Mesendoderm (in vitro differentiated cells): Measurements from ENCODE around the gene GM2A.

Source experiments
- DNase-seq: peaks from one replicate; pipeline ENCODE4 v3.0.0; 2013
- H2AK5ac ChIP-seq: 2 replicates; pipeline ENCODE4 v1.6.1; 2013; ENCODE audit warnings: low read length, inconsistent platforms
- H2BK120ac ChIP-seq: 2 replicates; pipeline ENCODE4 v1.6.1; 2013; ENCODE audit warnings: low read depth, mild to moderate bottlenecking, low read length, moderate library complexity, mixed read lengths
- H2BK15ac ChIP-seq: replicated peaks from 2 replicates; pipeline ENCODE4 v1.6.1; 2013; ENCODE audit warnings: low read depth, mild to moderate bottlenecking, moderate library complexity
- H2BK5ac ChIP-seq: 2 replicates; pipeline ENCODE4 v1.6.1; 2013; ENCODE audit warnings: low read length, inconsistent platforms
- H3K18ac ChIP-seq: 2 replicates; pipeline ENCODE4 v1.6.1; 2013; ENCODE audit warnings: mild to moderate bottlenecking, low read length, mixed read lengths
- H3K23ac ChIP-seq: one replicate; pipeline ENCODE4 v1.6.1; 2013; ENCODE audit warnings: low read length
- H3K27ac ChIP-seq: 2 replicates; pipeline ENCODE4 v1.5.1; 2013; ENCODE audit warnings: low read depth, mild to moderate bottlenecking, inconsistent platforms, low read length, moderate library complexity
- H3K27me3 ChIP-seq: 2 replicates; pipeline ENCODE4 v1.6.1; 2013; ENCODE audit warnings: low read length, control low read depth, mild to moderate bottlenecking, inconsistent platforms; ENCODE audit not compliant: insufficient read depth, poor library complexity
- H3K36me3 ChIP-seq: 2 replicates; pipeline ENCODE4 v1.6.1; 2013; ENCODE audit warnings: low read length, inconsistent platforms; ENCODE audit not compliant: control insufficient read depth, insufficient read depth
- H3K4ac ChIP-seq: one replicate; pipeline ENCODE4 v1.6.1; 2013; ENCODE audit warnings: low read depth, mild to moderate bottlenecking, low read length, moderate library complexity
- H3K4me1 ChIP-seq: 2 replicates; pipeline ENCODE4 v1.6.1; 2013; ENCODE audit warnings: low read depth, low read length, inconsistent platforms; ENCODE audit not compliant: control insufficient read depth
- H3K4me2 ChIP-seq: 2 replicates; pipeline ENCODE4 v1.6.1; 2013; ENCODE audit warnings: low read length
- H3K4me3 ChIP-seq: 2 replicates; pipeline ENCODE4 v1.5.1; 2013; ENCODE audit warnings: mild to moderate bottlenecking, low read length
- H3K56ac ChIP-seq: one replicate; pipeline ENCODE4 v1.6.1; 2013; ENCODE audit warnings: low read length
- H3K79me1 ChIP-seq: 2 replicates; pipeline ENCODE4 v1.6.1; 2013; ENCODE audit warnings: low read length, inconsistent platforms
- H3K79me2 ChIP-seq: 2 replicates; pipeline ENCODE4 v1.6.1; 2013; ENCODE audit warnings: mild to moderate bottlenecking, low read length; ENCODE audit not compliant: control insufficient read depth, insufficient read depth
- H3K9ac ChIP-seq: 2 replicates; pipeline ENCODE4 v1.6.1; 2013; ENCODE audit warnings: low read length, inconsistent platforms
- H4K5ac ChIP-seq: one replicate; pipeline ENCODE4 v1.6.1; 2013; ENCODE audit warnings: low read length
- H4K8ac ChIP-seq: one replicate; pipeline ENCODE4 v1.6.1; 2013; ENCODE audit warnings: low read depth, mild to moderate bottlenecking, control low read depth, low read length, moderate library complexity
- WGBS: extraction: QIAGEN DNeasy Blood & Tissue Kit; methylation state at CpG from one replicate; pipeline ENCODE4 v1.1.7; 2013; ENCODE audit warnings: low lambda C conversion rate, missing lambda C conversion rate; ENCODE audit not compliant: insufficient coverage; ENCODE audit errors: extremely low coverage; 5-methylcytosine and 5-hydroxymethylcytosine counted together

Gene GM2A

GRCh38 chr5:151223447-151224264 is 29.3 kb upstream of the GM2A start, which contains the start of gene CCDC69:
CCDC69 (minus strand) TSS chr5:151224092; CDS start chr5:151223970, 122 bp downstream.
- H3K4me1 ChIP-seq, result peaks cover 2% of the 10 kb centered on the region
- WGBS, result no CpG with 5 or more reads among the region's 58 CpGs
- peak; percentile 90 for DNase-seq
- no peaks in the 10 kb centered on the region for H3K36me3 ChIP-seq
- H3K56ac ChIP-seq, result peak within 1 kb of the TSS; percentile 87
- H4K5ac ChIP-seq, result no peak within 1 kb of the TSS
- H3K23ac ChIP-seq, result no peak within 1 kb of the TSS
- H3K79me1 ChIP-seq, result no peaks in the 10 kb centered on the region
- no peak within 1 kb of the TSS for H2AK5ac ChIP-seq
- no peak within 1 kb of the TSS for H3K4ac ChIP-seq
- no peaks in the 10 kb centered on the region for H3K27me3 ChIP-seq
- H3K4me3 ChIP-seq, result peak within 1 kb of the TSS; percentile 67
- H3K79me2 ChIP-seq, result no peaks in the 10 kb centered on the region
- H2BK15ac ChIP-seq, result no peak within 1 kb of the TSS
- H3K18ac ChIP-seq, result peak within 1 kb of the TSS; percentile 82
- H4K8ac ChIP-seq, result no peak within 1 kb of the TSS
- H2BK120ac ChIP-seq, result no peak within 1 kb of the TSS
- no peak within 1 kb of the TSS for H2BK5ac ChIP-seq
- H3K4me2 ChIP-seq, result peak within 1 kb of the TSS; percentile 85
- H3K27ac ChIP-seq, result no peak within 1 kb of the TSS
- peak within 1 kb of the TSS; percentile 75 for H3K9ac ChIP-seq

GRCh38 chr5:151224372-151224771 is 28.6 kb upstream of the GM2A start:
- Histone ChIP-seq H2BK5ac (no peak overlapping the region), H3K18ac (no peak overlapping the region), H3K36me3 (no peaks in the 10 kb centered on the region), H2AK5ac (no peak overlapping the region), H3K56ac (no peak overlapping the region), H3K4me2 (no peak overlapping the region), H2BK120ac (no peak overlapping the region), H3K23ac (no peak overlapping the region), H4K8ac (no peak overlapping the region), H3K79me1 (no peaks in the 10 kb centered on the region), H2BK15ac (no peak overlapping the region), H3K4me1 (peaks cover 2% of the 10 kb centered on the region), H4K5ac (no peak overlapping the region), H3K4me3 (no peak overlapping the region), H3K4ac (no peak overlapping the region), H3K79me2 (no peaks in the 10 kb centered on the region), H3K9ac (no peak overlapping the region), H3K27me3 (no peaks in the 10 kb centered on the region), H3K27ac (no peak overlapping the region)
- no peak for DNase-seq
- WGBS, result no CpG with 5 or more reads among the region's 6 CpGs

- Histone ChIP-seq H3K36me3 (no peaks in the 10 kb centered on the region), H3K4me1 (peaks cover 2% of the 10 kb centered on the region)
These were observed 27.9 kb upstream of the GM2A start for GRCh38 chr5:151225071-151225470.

GRCh38 chr5:151225475-151225874 is 27.5 kb upstream of the GM2A start:
- H2BK120ac ChIP-seq, result no peak overlapping the region
- no peak overlapping the region for H2BK15ac ChIP-seq
- H3K9ac ChIP-seq, result no peak overlapping the region
- no peak overlapping the region for H4K8ac ChIP-seq
- peaks cover 2% of the 10 kb centered on the region for H3K4me1 ChIP-seq
- DNase-seq, result peak; percentile 23
- H3K18ac ChIP-seq, result no peak overlapping the region
- H3K27ac ChIP-seq, result no peak overlapping the region
- H2AK5ac ChIP-seq, result no peak overlapping the region
- H3K23ac ChIP-seq, result no peak overlapping the region
- H3K4me2 ChIP-seq, result no peak overlapping the region
- no peak overlapping the region for H4K5ac ChIP-seq
- H3K36me3 ChIP-seq, result no peaks in the 10 kb centered on the region
- WGBS, result no CpG with 5 or more reads among the region's 5 CpGs
- no peaks in the 10 kb centered on the region for H3K27me3 ChIP-seq
- no peak overlapping the region for H3K4ac ChIP-seq
- H2BK5ac ChIP-seq, result no peak overlapping the region
- no peak overlapping the region for H3K4me3 ChIP-seq
- H3K79me2 ChIP-seq, result no peaks in the 10 kb centered on the region
- H3K56ac ChIP-seq, result peak overlapping the region; percentile 49
- no peaks in the 10 kb centered on the region for H3K79me1 ChIP-seq

More at GRCh38 chr5:151225071-151225470, 27.9 kb upstream of the GM2A start:
- no peaks in the 10 kb centered on the region for H3K27me3 ChIP-seq
- no peak overlapping the region for H2BK120ac ChIP-seq
- WGBS, result no CpG with 5 or more reads among the region's 4 CpGs
- no peak overlapping the region for H2BK5ac ChIP-seq
- no peak overlapping the region for H2BK15ac ChIP-seq
- H4K5ac ChIP-seq, result no peak overlapping the region
- no peak overlapping the region for H3K4me3 ChIP-seq
- no peak for DNase-seq
- H3K4me2 ChIP-seq, result no peak overlapping the region
- H3K4ac ChIP-seq, result no peak overlapping the region
- H3K18ac ChIP-seq, result no peak overlapping the region
- H3K79me1 ChIP-seq, result no peaks in the 10 kb centered on the region
- no peak overlapping the region for H3K27ac ChIP-seq
- H2AK5ac ChIP-seq, result no peak overlapping the region
- peak overlapping the region; percentile 49 for H3K56ac ChIP-seq
- no peak overlapping the region for H3K9ac ChIP-seq
- no peaks in the 10 kb centered on the region for H3K79me2 ChIP-seq
- no peak overlapping the region for H4K8ac ChIP-seq
- H3K23ac ChIP-seq, result no peak overlapping the region

- H3K4me2 ChIP-seq, result no peak overlapping the region
- no peak overlapping the region for H3K4ac ChIP-seq
- no peak overlapping the region for H2BK5ac ChIP-seq
- no peak overlapping the region for H3K4me3 ChIP-seq
- no peak overlapping the region for H4K8ac ChIP-seq
- no peaks in the 10 kb centered on the region for H3K36me3 ChIP-seq
- H4K5ac ChIP-seq, result no peak overlapping the region
- no peak overlapping the region for H2BK15ac ChIP-seq
- no peak overlapping the region for H3K9ac ChIP-seq
- no peaks in the 10 kb centered on the region for H3K79me2 ChIP-seq
- no peak overlapping the region for H2BK120ac ChIP-seq
- H3K79me1 ChIP-seq, result no peaks in the 10 kb centered on the region
- H3K27me3 ChIP-seq, result no peaks in the 10 kb centered on the region
- H3K23ac ChIP-seq, result no peak overlapping the region
- H3K18ac ChIP-seq, result no peak overlapping the region
- H3K56ac ChIP-seq, result no peak overlapping the region
- DNase-seq, result no peak
- H3K4me1 ChIP-seq, result peaks cover 2% of the 10 kb centered on the region
- no peak overlapping the region for H2AK5ac ChIP-seq
- H3K27ac ChIP-seq, result no peak overlapping the region
- WGBS, result no CpG with 5 or more reads among the region's 6 CpGs
These were observed 25.0 kb upstream of the GM2A start for GRCh38 chr5:151227918-151228447.
